Natural killer cell (primary cell): ENCODE data around the gene OLA1. TPM values are rescaled to one million over a fixed set of nuclear protein-coding genes. Genes with fewer than 3 reads are reported as not detected.

ENCODE experiments used
- ATAC-seq, 3 donors: fragments of 150-1000 bp in 2 of 3; fragments of 200-7000 bp in 1 of 3; cut with Tn5 transposase; 1 replicate in 1 of 3; 2 replicates in 2 of 3; pipeline ENCODE4 v1.10.0; 2021; ENCODE audit warnings: mild to moderate bottlenecking in 2 of 3, moderate library complexity in 2 of 3
- DNase-seq, 2 donors: peaks; one replicate each; pipeline versions ENCODE4 v3.0.0 to v3.0.0-alpha.2; 2013 to 2021; ENCODE audit warnings: mixed read lengths in 1 of 2
- H3K27ac ChIP-seq: one replicate; pipeline ENCODE4 v1.5.1; 2013; ENCODE audit warnings: mild to moderate bottlenecking, low read length
- H3K27me3 ChIP-seq: one replicate; pipeline ENCODE4 v1.6.1; 2013; ENCODE audit warnings: low read length; ENCODE audit not compliant: control insufficient read depth, insufficient read depth
- H3K36me3 ChIP-seq: one replicate; pipeline ENCODE4 v1.6.1; 2013; ENCODE audit warnings: low read length; ENCODE audit not compliant: control insufficient read depth, insufficient read depth
- H3K4me1 ChIP-seq: one replicate; pipeline ENCODE4 v1.6.1; 2013; ENCODE audit warnings: low read length; ENCODE audit not compliant: control insufficient read depth, insufficient read depth
- H3K4me3 ChIP-seq: one replicate; pipeline ENCODE4 v1.5.1; 2013; ENCODE audit warnings: low read length
- H3K9me3 ChIP-seq: one replicate; pipeline ENCODE4 v1.6.1; 2013; ENCODE audit warnings: low read length; ENCODE audit not compliant: control insufficient read depth, insufficient read depth
- H3K27ac Mint-ChIP-seq, 2 donors: one replicate each; pipeline ENCODE4 v1.8.0; 2022; ENCODE audit warnings: mild to moderate bottlenecking in 2 of 2, mixed read lengths in 2 of 2, moderate library complexity in 1 of 2
- H3K27me3 Mint-ChIP-seq, 2 donors: one replicate each; pipeline ENCODE4 v1.8.0; 2022; ENCODE audit warnings: low read depth in 2 of 2, mixed read lengths in 2 of 2
- H3K36me3 Mint-ChIP-seq: one replicate; pipeline ENCODE4 v1.8.0; 2022; ENCODE audit warnings: mixed read lengths
- H3K4me1 Mint-ChIP-seq, 2 donors: one replicate each; pipeline ENCODE4 v1.8.0; 2022; ENCODE audit warnings: mixed read lengths in 2 of 2
- H3K4me3 Mint-ChIP-seq: one replicate; pipeline ENCODE4 v1.8.0; 2022; ENCODE audit warnings: mild to moderate bottlenecking, moderate library complexity, mixed read lengths
- H3K9me3 Mint-ChIP-seq, 2 donors: one replicate each; pipeline ENCODE4 v1.8.0; 2022; ENCODE audit warnings: mixed read lengths in 2 of 2
- CTCF ChIP-seq: fragments of 200-600 bp; IDR thresholded peaks from one replicate; pipeline ENCODE4 v1.8.0; 2022; ENCODE audit warnings: antibody characterized with exemption
- WGBS: methylation state at CpG from one replicate; pipeline ENCODE4 v1.1.7; 2013; ENCODE audit warnings: missing lambda C conversion rate; ENCODE audit not compliant: insufficient coverage; 5-methylcytosine and 5-hydroxymethylcytosine counted together
- intact Hi-C: fragments of 100-400 bp; cut with micrococcal nuclease; formaldehyde crosslinking; loops from one replicate; pipeline ENCODE4 v1.14.2; 2022
- total RNA-seq, 4 donors: library from RNA; stranded (reverse); fragments of 120-200 nt in 1 of 4; gene quantifications; one replicate each; pipeline versions ENCODE4 v1.2.3 to v1.2.4, GENCODE V29; 2013 to 2022

The OLA1 gene
- total RNA-seq, 3 donors from 2014 or later (not counting 1 experiment from before 2014, with no cell fraction given) = 42.3 to 45.9 (median 43.9) TPM

- no peak for DNase-seq
- no peaks in the 10 kb centered on the region for H3K36me3 ChIP-seq
- intact Hi-C loops = no loop called here
- H3K27me3 ChIP-seq = peaks cover 4% of the 10 kb centered on the region
- TF ChIP-seq CTCF = no peak
- Mint-ChIP-seq H3K4me3 (no peak overlapping the region), H3K27me3 (peaks cover 26 to 38% of the 10 kb centered on the region in 2 donors), H3K36me3 (no peaks in the 10 kb centered on the region), H3K27ac (no peak overlapping the region), H3K4me1 (no peaks in the 10 kb centered on the region), H3K9me3 (no peaks in the 10 kb centered on the region)
- WGBS = 80% methylated on average over 5 of the region's 5 CpGs
- H3K9me3 ChIP-seq = no peaks in the 10 kb centered on the region
- H3K4me3 ChIP-seq = no peak overlapping the region
- H3K4me1 ChIP-seq = no peaks in the 10 kb centered on the region
- H3K27ac ChIP-seq = no peak overlapping the region
- ATAC-seq = no peak
Observed at GRCh38 chr2:174266288-174266687, 18.0 kb upstream of the OLA1 start.

GRCh38 chr2:174263997-174264396, 15.7 kb upstream of the OLA1 start:
- intact Hi-C loops = no loop called here
- Histone ChIP-seq H3K27ac (no peak overlapping the region), H3K4me1 (no peaks in the 10 kb centered on the region), H3K27me3 (peaks cover 6% of the 10 kb centered on the region), H3K4me3 (no peak overlapping the region), H3K9me3 (no peaks in the 10 kb centered on the region), H3K36me3 (no peaks in the 10 kb centered on the region)
- H3K36me3 Mint-ChIP-seq = no peaks in the 10 kb centered on the region
- H3K4me3 Mint-ChIP-seq = no peak overlapping the region
- H3K9me3 Mint-ChIP-seq = no peaks in the 10 kb centered on the region
- peaks cover 27 to 38% of the 10 kb centered on the region in 2 donors for H3K27me3 Mint-ChIP-seq
- H3K4me1 Mint-ChIP-seq = no peaks in the 10 kb centered on the region
- H3K27ac Mint-ChIP-seq = no peak overlapping the region
- no peak for DNase-seq
- ATAC-seq = no peak
- WGBS = 88% methylated on average over 3 of the region's 3 CpGs
- TF ChIP-seq CTCF = no peak

GRCh38 chr2:174259981-174260380, 11.6 kb upstream of the OLA1 start:
- no peak for TF ChIP-seq CTCF
- WGBS = no CpG with 5 or more reads among the region's 1 CpG

GRCh38 chr2:174254267-174254666, 5.9 kb upstream of the OLA1 start:
- DNase-seq (no peak), ATAC-seq (no peak)
- no peak overlapping the region for H3K4me3 Mint-ChIP-seq
- H3K36me3 ChIP-seq = no peaks in the 10 kb centered on the region
- no peaks in the 10 kb centered on the region for H3K4me1 ChIP-seq
- no peaks in the 10 kb centered on the region for H3K9me3 ChIP-seq
- no peak overlapping the region for H3K27ac ChIP-seq
- H3K9me3 Mint-ChIP-seq = no peaks in the 10 kb centered on the region
- H3K4me3 ChIP-seq = no peak overlapping the region
- no peaks in the 10 kb centered on the region for H3K36me3 Mint-ChIP-seq
- peaks cover 2 to 6% of the 10 kb centered on the region in 2 donors for H3K27me3 Mint-ChIP-seq
- no peak for TF ChIP-seq CTCF
- intact Hi-C loops = no loop called here
- no peak overlapping the region for H3K27ac Mint-ChIP-seq
- WGBS = 90% methylated on average over 5 of the region's 6 CpGs
- H3K27me3 ChIP-seq = no peaks in the 10 kb centered on the region
- H3K4me1 Mint-ChIP-seq = peaks cover 2% of the 10 kb centered on the region in 2 donors

More at GRCh38 chr2:174259981-174260380, 11.6 kb upstream of the OLA1 start:
- Mint-ChIP-seq H3K27me3 (peaks cover 5 to 11% of the 10 kb centered on the region in 2 donors), H3K36me3 (no peaks in the 10 kb centered on the region), H3K9me3 (no peaks in the 10 kb centered on the region), H3K4me1 (no peaks in the 10 kb centered on the region), H3K4me3 (no peak overlapping the region), H3K27ac (no peak overlapping the region)
- DNase-seq = no peak
- Histone ChIP-seq H3K27me3 (peaks cover 2% of the 10 kb centered on the region), H3K9me3 (no peaks in the 10 kb centered on the region), H3K4me3 (no peak overlapping the region), H3K36me3 (no peaks in the 10 kb centered on the region), H3K4me1 (no peaks in the 10 kb centered on the region), H3K27ac (no peak overlapping the region)
- intact Hi-C loops = no loop called here
- no peak for ATAC-seq
